Spleen (tissue), 11 donors: Measurements from ENCODE around the gene P4HA3. TPM values are rescaled to one million over a fixed set of nuclear protein-coding genes. Genes with fewer than 3 reads are reported as not detected.

Experiments used
- DNase-seq: peaks from one replicate; pipeline ENCODE4 v3.0.0-alpha.2; 2020
- H3K27ac ChIP-seq, 8 donors: fragments of 200-600 bp; sonication (generic) in 7 of 8; 1 replicate in 4 of 8; 2 replicates in 4 of 8; pipeline versions ENCODE4 v1.5.0 to v1.8.0; 2016 to 2021; ENCODE audit warnings: inconsistent platforms in 4 of 8, mild to moderate bottlenecking in 4 of 8, moderate library complexity in 1 of 8
- H3K27me3 ChIP-seq, 7 donors: fragments of 200-600 bp; sonication (generic) in 6 of 7; replicated peaks in 1 of 7; 1 replicate in 4 of 7; 2 replicates in 3 of 7; pipeline versions ENCODE4 v1.5.0 to v1.8.0; 2016 to 2021; ENCODE audit warnings: inconsistent platforms in 3 of 7, mild to moderate bottlenecking in 1 of 7
- H3K36me3 ChIP-seq, 6 donors: fragments of 200-600 bp; sonication (generic) in 5 of 6; 1 replicate in 4 of 6; 2 replicates in 2 of 6; pipeline versions ENCODE4 v1.5.0 to v1.8.0; 2016 to 2021; ENCODE audit warnings: inconsistent platforms in 2 of 6
- H3K4me1 ChIP-seq, 6 donors: fragments of 200-600 bp; sonication (generic) in 5 of 6; 1 replicate in 3 of 6; 2 replicates in 3 of 6; pipeline versions ENCODE4 v1.5.0 to v1.8.0; 2016 to 2021; ENCODE audit warnings: inconsistent platforms in 3 of 6
- H3K4me3 ChIP-seq, 8 donors: fragments of 200-600 bp; sonication (generic) in 7 of 8; 1 replicate in 4 of 8; 2 replicates in 4 of 8; pipeline versions ENCODE4 v1.5.0 to v1.8.0; 2016 to 2021; ENCODE audit warnings: inconsistent platforms in 4 of 8, mild to moderate bottlenecking in 4 of 8, moderate library complexity in 2 of 8
- H3K9me3 ChIP-seq, 8 donors: fragments of 200-600 bp; sonication (generic) in 7 of 8; 1 replicate in 4 of 8; 2 replicates in 4 of 8; pipeline versions ENCODE4 v1.5.0 to v1.8.0; 2016 to 2021; ENCODE audit warnings: inconsistent platforms in 4 of 8
- CTCF ChIP-seq, 11 experiments: fragments of 200-600 bp in 7 of 11; fragments of 450-650 bp in 4 of 11; sonication (generic) in 4 of 11; IDR thresholded peaks in 8 of 11; conservative IDR thresholded peaks in 3 of 11; 1 replicate in 7 of 11; 2 replicates in 4 of 11; pipeline versions ENCODE4 v1.4.0 to v1.8.0; 2016 to 2021; ENCODE audit warnings: antibody characterized with exemption in 11 of 11, inconsistent platforms in 4 of 11, mild to moderate bottlenecking in 1 of 11
- POLR2A ChIP-seq, 3 donors: fragments of 450-650 bp; IDR thresholded peaks; one replicate each; pipeline ENCODE4 v1.5.1; 2017; ENCODE audit warnings: antibody characterized with exemption in 3 of 3, mild to moderate bottlenecking in 1 of 3
- POLR2AphosphoS5 ChIP-seq, 3 donors: sonication (generic); formaldehyde crosslinking; IDR thresholded peaks; one replicate each; pipeline ENCODE4 v1.5.1; 2017; ENCODE audit warnings: antibody characterized with exemption in 3 of 3
- WGBS, 5 donors: extraction: QIAGEN DNeasy Blood & Tissue Kit in 3 of 5; methylation state at CpG; one replicate each; pipeline versions ENCODE4 v1.1.5 to v1.1.7; 2013 to 2018; 5-methylcytosine and 5-hydroxymethylcytosine counted together
- intact Hi-C: fragments of 100-400 bp; cut with DNase I; formaldehyde crosslinking; loops from one replicate; pipeline ENCODE4 v1.15.0; 2023; ENCODE audit warnings: low total_unique reads
- polyA plus RNA-seq, 3 donors: library from polyadenylated mRNA; stranded (reverse); fragments of 200-250 nt; gene quantifications; one replicate each; pipeline ENCODE4 v1.2.1, GENCODE V29; 2013
- total RNA-seq, 7 donors: library from RNA; depleted of rRNA in 3 of 7; stranded (reverse); fragments of >200 nt in 3 of 7; fragmentation: NEBNext Ultra II Directional in 4 of 7; extraction: Animal tissue kit (Norgen Biotek cat#: 25700) in 4 of 7; gene quantifications; one replicate each; pipeline versions ENCODE4 v1.1.0 to v1.2.1, GENCODE V29; 2016 to 2021
- donor health status: healthy with polysubstance abuse.
- donor health status: DM: no; HTN: no; CAD: no; lungs with moderate emphysema.
- donor health status: DM: no; HTN: no; CAD: no.
- donor health status: Bipolar disorder and iron deficiency.
- donor health status: healthy.
- donor health status: DM: no; HTN: no; CAD: no.
- donor health status: DM: yes; HTN: yes; CAD: no.

Gene P4HA3
- total and polyA plus RNA-seq, 10 donors: 0.39 to 0.44 TPM; not detected in 8

- Histone ChIP-seq H3K36me3 (no peaks in the 10 kb centered on the region), H3K9me3 (no peaks in the 10 kb centered on the region), H3K4me3 (no peak overlapping the region), H3K4me1 (peaks cover 0 to 11% (median 8%) of the 10 kb centered on the region in 6 donors), H3K27ac (no peak overlapping the region), H3K27me3 (peaks cover 0 to 53% (median 21%) of the 10 kb centered on the region in 7 donors)
- intact Hi-C loops: no loop called here
- TF ChIP-seq CTCF (IDR thresholded peaks at IDR 0.05 in 8 of 11, conservative IDR thresholded peaks at IDR 0.05 in 3 of 11) (no peak), POLR2A (IDR thresholded peaks at IDR 0.05) (no peak), POLR2AphosphoS5 (IDR thresholded peaks at IDR 0.05) (no peak)
- 54 to 64% (median 57%) methylated on average over 8 of the region's 8 CpGs for WGBS, 5 donors
- DNase-seq: no peak
Observed at GRCh38 chr11:74306435-74307175, 4.8 kb downstream of the P4HA3 start.

- TF ChIP-seq CTCF (IDR thresholded peaks at IDR 0.05 in 8 of 11, conservative IDR thresholded peaks at IDR 0.05 in 3 of 11) (no peak), POLR2A (IDR thresholded peaks at IDR 0.05) (no peak)
- intact Hi-C loops: no loop called here
Observed at GRCh38 chr11:74299015-74299414, 12.4 kb downstream of the P4HA3 start.

GRCh38 chr11:74297484-74297883 is 14.0 kb downstream of the P4HA3 start:
- Histone ChIP-seq H3K27ac (no peak overlapping the region), H3K36me3 (no peaks in the 10 kb centered on the region), H3K4me3 (no peak overlapping the region), H3K9me3 (no peaks in the 10 kb centered on the region), H3K4me1 (no peaks in the 10 kb centered on the region), H3K27me3 (peaks cover 0 to 6% (median 0%) of the 10 kb centered on the region in 7 donors)
- 90 to 97% (median 96%) methylated on average over 1 of the region's 1 CpG for WGBS, 5 donors
- DNase-seq: no peak
- intact Hi-C loops: no loop called here
- TF ChIP-seq POLR2A (IDR thresholded peaks at IDR 0.05) (no peak), CTCF (IDR thresholded peaks at IDR 0.05 in 8 of 11, conservative IDR thresholded peaks at IDR 0.05 in 3 of 11) (no peak), POLR2AphosphoS5 (IDR thresholded peaks at IDR 0.05) (no peak)

More at GRCh38 chr11:74299015-74299414, 12.4 kb downstream of the P4HA3 start:
- 75 to 92% (median 90%) methylated on average over 3 of the region's 3 CpGs for WGBS, 5 donors
- H3K4me1 ChIP-seq: no peaks in the 10 kb centered on the region
- no peaks in the 10 kb centered on the region for H3K9me3 ChIP-seq
- no peaks in the 10 kb centered on the region for H3K36me3 ChIP-seq
- no peak for DNase-seq
- no peak overlapping the region for H3K27ac ChIP-seq
- H3K27me3 ChIP-seq: peaks cover 0 to 6% (median 0%) of the 10 kb centered on the region in 7 donors
- no peak overlapping the region for H3K4me3 ChIP-seq

- Histone ChIP-seq H3K4me1 (no peaks in the 10 kb centered on the region), H3K27me3 (no peaks in the 10 kb centered on the region), H3K9me3 (no peaks in the 10 kb centered on the region), H3K4me3 (no peak overlapping the region), H3K27ac (no peak overlapping the region), H3K36me3 (no peaks in the 10 kb centered on the region)
- 23 to 36% (median 27%) methylated on average over 4 of the region's 4 CpGs for whole genome bisulfite sequencing, 5 donors
- DNase-seq: no peak
- TF ChIP-seq CTCF (IDR thresholded peaks at IDR 0.05 in 8 of 11, conservative IDR thresholded peaks at IDR 0.05 in 3 of 11) (no peak), POLR2AphosphoS5 (IDR thresholded peaks at IDR 0.05) (no peak)
- intact Hi-C loops: no loop called here
Observed at GRCh38 chr11:74288911-74289310, 22.5 kb downstream of the P4HA3 start.
